Trophoblast cell (in vitro differentiated cells and primary cell): ENCODE measurements around the gene RNU1-1. TPM values are rescaled to one million over a fixed set of nuclear protein-coding genes. Genes with fewer than 3 reads are reported as not detected.
"Not testable (repeated sequence)": the region's sequence is repeated elsewhere in the genome, so short reads cannot be mapped to it uniquely, and the experiment has no call there.

Source experiments
- DNase-seq, 2 donors: peaks; one replicate each; pipeline ENCODE4 v3.0.0-alpha.2; 2016
- H2AFZ ChIP-seq: 2 replicates; pipeline ENCODE4 v1.6.1; 2013; ENCODE audit warnings: low read length, moderate library complexity, mild to moderate bottlenecking; ENCODE audit not compliant: insufficient read depth, poor library complexity
- H2AK5ac ChIP-seq: 2 replicates; pipeline ENCODE4 v1.6.1; 2013; ENCODE audit warnings: mild to moderate bottlenecking, low read length
- H2BK120ac ChIP-seq: 2 replicates; pipeline ENCODE4 v1.6.1; 2013; ENCODE audit warnings: low read length, mild to moderate bottlenecking, moderate library complexity; ENCODE audit not compliant: insufficient read depth, poor library complexity
- H2BK12ac ChIP-seq: 2 replicates; pipeline ENCODE4 v1.6.1; 2013; ENCODE audit warnings: mild to moderate bottlenecking, low read length, moderate library complexity
- H2BK5ac ChIP-seq: 2 replicates; pipeline ENCODE4 v1.6.1; 2013; ENCODE audit warnings: low read length, low read depth, moderate library complexity, mild to moderate bottlenecking; ENCODE audit not compliant: poor library complexity
- H3K14ac ChIP-seq: 2 replicates; pipeline ENCODE4 v1.6.1; 2013; ENCODE audit warnings: mild to moderate bottlenecking, low read length
- H3K18ac ChIP-seq: 2 replicates; pipeline ENCODE4 v1.6.1; 2013; ENCODE audit warnings: mild to moderate bottlenecking, low read length
- H3K23ac ChIP-seq: 2 replicates; pipeline ENCODE4 v1.6.1; 2013; ENCODE audit warnings: low read length
- H3K27ac ChIP-seq: 2 replicates; pipeline ENCODE4 v1.5.1; 2013; ENCODE audit warnings: low read depth, mild to moderate bottlenecking, inconsistent platforms, low read length, moderate library complexity
- H3K27me3 ChIP-seq: 2 replicates; pipeline ENCODE4 v1.6.1; 2013; ENCODE audit warnings: inconsistent platforms, mild to moderate bottlenecking, low read length, moderate library complexity; ENCODE audit not compliant: insufficient read depth
- H3K36me3 ChIP-seq, 2 experiments: 1 replicate in 1 of 2; 2 replicates in 1 of 2; pipeline ENCODE4 v1.6.1; 2013; ENCODE audit warnings: low read length in 2 of 2, mild to moderate bottlenecking in 2 of 2, moderate library complexity in 1 of 2; ENCODE audit not compliant: insufficient read depth in 2 of 2, control insufficient read depth in 1 of 2
- H3K4ac ChIP-seq: 2 replicates; pipeline ENCODE4 v1.6.1; 2013; ENCODE audit warnings: low read depth, mild to moderate bottlenecking, low read length, moderate library complexity
- H3K4me1 ChIP-seq, 2 experiments: 1 replicate in 1 of 2; 2 replicates in 1 of 2; pipeline ENCODE4 v1.6.1; 2013; ENCODE audit warnings: low read length in 2 of 2, mild to moderate bottlenecking in 2 of 2, moderate library complexity in 1 of 2; ENCODE audit not compliant: insufficient read depth in 2 of 2, control insufficient read depth in 1 of 2
- H3K4me2 ChIP-seq: 2 replicates; pipeline ENCODE4 v1.6.1; 2013; ENCODE audit warnings: inconsistent platforms, mild to moderate bottlenecking, low read length, moderate library complexity
- H3K4me3 ChIP-seq: 2 replicates; pipeline ENCODE4 v1.5.1; 2013; ENCODE audit warnings: mild to moderate bottlenecking, low read depth, low read length, inconsistent platforms
- H3K79me1 ChIP-seq: one replicate; pipeline ENCODE4 v1.6.1; 2013; ENCODE audit warnings: low read length
- H3K79me2 ChIP-seq: 2 replicates; pipeline ENCODE4 v1.6.1; 2013; ENCODE audit warnings: low read length, mild to moderate bottlenecking; ENCODE audit not compliant: control insufficient read depth, insufficient read depth, poor library complexity
- H3K9ac ChIP-seq: 2 replicates; pipeline ENCODE4 v1.6.1; 2013; ENCODE audit warnings: mild to moderate bottlenecking, low read length
- H3K9me3 ChIP-seq: 2 replicates; pipeline ENCODE4 v1.6.1; 2013; ENCODE audit warnings: low read depth, mild to moderate bottlenecking, control low read depth, inconsistent platforms, low read length; ENCODE audit not compliant: insufficient read depth
- H4K12ac ChIP-seq: 2 replicates; pipeline ENCODE4 v1.6.1; 2013; ENCODE audit warnings: low read depth, mild to moderate bottlenecking, low read length, moderate library complexity
- H4K8ac ChIP-seq: 2 replicates; pipeline ENCODE4 v1.6.1; 2013; ENCODE audit warnings: low read depth, mild to moderate bottlenecking, low read length, moderate library complexity
- H4K91ac ChIP-seq: one replicate; pipeline ENCODE4 v1.6.1; 2013; ENCODE audit warnings: low read depth, mild to moderate bottlenecking, low read length, moderate library complexity
- WGBS: extraction: QIAGEN DNeasy Blood & Tissue Kit; methylation state at CpG from one replicate; pipeline ENCODE4 v1.1.7; 2013; ENCODE audit warnings: missing lambda C conversion rate; ENCODE audit not compliant: insufficient read length, insufficient coverage; ENCODE audit errors: extremely low coverage; 5-methylcytosine and 5-hydroxymethylcytosine counted together
- polyA plus RNA-seq: library from polyadenylated mRNA; stranded (reverse); fragments of 200-250 nt; gene quantifications from 2 replicates; pipeline ENCODE4 v1.2.3, GENCODE V29; 2013

Gene RNU1-1
- polyA plus RNA-seq, result not detected in 2 replicates

- peak within 1 kb of the TSS; percentile 91 for H4K8ac ChIP-seq
- peak within 1 kb of the TSS; percentile 89 for H3K14ac ChIP-seq
- peak within 1 kb of the TSS; percentile 62 for H4K12ac ChIP-seq
- peak within 1 kb of the TSS; percentile 84 for H3K27ac ChIP-seq
- peak within 1 kb of the TSS; percentile 76 for H3K9ac ChIP-seq
- not testable (repeated sequence) for H3K27me3 ChIP-seq, H3K18ac ChIP-seq, H3K23ac ChIP-seq, H3K36me3 ChIP-seq, H3K4me3 ChIP-seq, H3K4me1 ChIP-seq, H3K9me3 ChIP-seq, H2AK5ac ChIP-seq, H2BK12ac ChIP-seq, H3K79me1 ChIP-seq, H3K79me2 ChIP-seq
- H3K4me2 ChIP-seq, result peak within 1 kb of the TSS; percentile 55
- H3K4ac ChIP-seq, result peak within 1 kb of the TSS; percentile 83
- peak within 1 kb of the TSS; percentile 98 for H2BK120ac ChIP-seq
- H2BK5ac ChIP-seq, result peak within 1 kb of the TSS; percentile 100
- peak; percentile 66 to 67 for DNase-seq
- WGBS, result no CpG with 5 or more reads among the region's 40 CpGs
- H2AFZ ChIP-seq, result peak within 1 kb of the TSS; percentile 90
- peak within 1 kb of the TSS; percentile 97 for H4K91ac ChIP-seq
Measured at GRCh38 chr1:16514107-16515055, at the start of gene RNU1-1. RNU1-1 (minus strand) TSS chr1:16514285.

GRCh38 chr1:16561035-16561434 is 47.0 kb upstream of the RNU1-1 start:
- WGBS, result no CpG with 5 or more reads among the region's 4 CpGs
- H3K4me2 ChIP-seq, DNase-seq, H3K79me2 ChIP-seq, H3K27ac ChIP-seq, H3K18ac ChIP-seq, H2AK5ac ChIP-seq, H3K4me1 ChIP-seq, H2AFZ ChIP-seq, H3K23ac ChIP-seq, H3K9ac ChIP-seq, H3K36me3 ChIP-seq, H3K27me3 ChIP-seq, H3K79me1 ChIP-seq, H4K91ac ChIP-seq, H3K4me3 ChIP-seq, H2BK12ac ChIP-seq, H3K9me3 ChIP-seq, H4K8ac ChIP-seq, H3K14ac ChIP-seq, H4K12ac ChIP-seq, H2BK5ac ChIP-seq, H2BK120ac ChIP-seq, H3K4ac ChIP-seq: not testable (repeated sequence)

- H3K79me1 ChIP-seq, H3K27ac ChIP-seq, H3K14ac ChIP-seq, H2AK5ac ChIP-seq, H3K9ac ChIP-seq, H4K91ac ChIP-seq, H2BK12ac ChIP-seq, H3K4me1 ChIP-seq, H2BK120ac ChIP-seq, H3K9me3 ChIP-seq, DNase-seq, H3K79me2 ChIP-seq, H3K18ac ChIP-seq, H2BK5ac ChIP-seq, H3K4me2 ChIP-seq, H3K36me3 ChIP-seq, H2AFZ ChIP-seq, H3K27me3 ChIP-seq, H3K4ac ChIP-seq, H3K23ac ChIP-seq, H3K4me3 ChIP-seq, H4K12ac ChIP-seq, H4K8ac ChIP-seq: not testable (repeated sequence)
- WGBS, result no CpG with 5 or more reads among the region's 6 CpGs
Measured at GRCh38 chr1:16560498-16560897, 46.4 kb upstream of the RNU1-1 start.

- not testable (repeated sequence) for H3K18ac ChIP-seq, H3K27ac ChIP-seq, H3K23ac ChIP-seq, DNase-seq, H3K27me3 ChIP-seq, H3K4me1 ChIP-seq, H2AFZ ChIP-seq, H3K79me1 ChIP-seq, H2BK12ac ChIP-seq, H3K4ac ChIP-seq, H3K36me3 ChIP-seq, H4K91ac ChIP-seq, H3K14ac ChIP-seq, H2AK5ac ChIP-seq, H4K8ac ChIP-seq, H3K9me3 ChIP-seq, H4K12ac ChIP-seq, H2BK5ac ChIP-seq, H3K4me2 ChIP-seq, H3K9ac ChIP-seq, H3K79me2 ChIP-seq, H3K4me3 ChIP-seq, H2BK120ac ChIP-seq
- no CpG with 5 or more reads among the region's 5 CpGs for WGBS
Measured at GRCh38 chr1:16559688-16560087, 45.6 kb upstream of the RNU1-1 start.
